DMS153 treated with DMSO at 0.1 percent for 48 hours (cell line): ENCODE measurements around the gene SLC4A2.

Source experiments
- DNase-seq: peaks from one replicate; lab custom pipeline; 2025; ENCODE audit not compliant: unreplicated experiment; lab: John Stamatoyannopoulos, UW

SLC4A2 gene

GRCh38 chr7:151079199-151079910 is 20.0 kb downstream of the SLC4A2 start:
- DNase-seq: no peak

DNA sequence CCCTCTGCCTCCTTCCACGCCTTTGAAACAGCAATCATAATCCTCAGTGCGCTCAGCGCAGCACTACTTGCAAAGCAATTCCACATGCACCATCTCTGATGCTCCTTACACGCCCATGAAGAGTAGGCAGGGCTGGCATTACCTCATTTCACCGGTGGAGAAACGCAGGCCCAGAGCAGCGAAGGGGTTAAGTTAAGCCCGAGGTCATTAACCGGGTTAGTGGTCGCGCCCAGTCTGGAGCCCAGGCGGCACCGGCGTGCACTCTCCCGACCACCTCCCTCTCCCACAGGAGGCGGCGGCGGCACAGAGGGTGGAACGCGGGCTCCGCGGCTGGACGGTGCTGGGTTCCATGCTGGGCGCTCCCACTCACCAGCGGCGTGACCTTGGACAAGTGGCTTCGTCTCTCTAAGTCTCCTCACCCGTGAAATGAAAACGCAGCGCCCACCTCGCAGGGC is 20.7 kb downstream of the SLC4A2 start:
- no peak for DNase-seq

GRCh38 chr7:151080522-151081169 is 21.3 kb downstream of the SLC4A2 start, which contains the start of gene FASTK:
Gene FASTK (minus strand): TSS chr7:151080809. CDS start chr7:151080766, 43 bp downstream.
- DNase-seq: peak; percentile 76

DNA sequence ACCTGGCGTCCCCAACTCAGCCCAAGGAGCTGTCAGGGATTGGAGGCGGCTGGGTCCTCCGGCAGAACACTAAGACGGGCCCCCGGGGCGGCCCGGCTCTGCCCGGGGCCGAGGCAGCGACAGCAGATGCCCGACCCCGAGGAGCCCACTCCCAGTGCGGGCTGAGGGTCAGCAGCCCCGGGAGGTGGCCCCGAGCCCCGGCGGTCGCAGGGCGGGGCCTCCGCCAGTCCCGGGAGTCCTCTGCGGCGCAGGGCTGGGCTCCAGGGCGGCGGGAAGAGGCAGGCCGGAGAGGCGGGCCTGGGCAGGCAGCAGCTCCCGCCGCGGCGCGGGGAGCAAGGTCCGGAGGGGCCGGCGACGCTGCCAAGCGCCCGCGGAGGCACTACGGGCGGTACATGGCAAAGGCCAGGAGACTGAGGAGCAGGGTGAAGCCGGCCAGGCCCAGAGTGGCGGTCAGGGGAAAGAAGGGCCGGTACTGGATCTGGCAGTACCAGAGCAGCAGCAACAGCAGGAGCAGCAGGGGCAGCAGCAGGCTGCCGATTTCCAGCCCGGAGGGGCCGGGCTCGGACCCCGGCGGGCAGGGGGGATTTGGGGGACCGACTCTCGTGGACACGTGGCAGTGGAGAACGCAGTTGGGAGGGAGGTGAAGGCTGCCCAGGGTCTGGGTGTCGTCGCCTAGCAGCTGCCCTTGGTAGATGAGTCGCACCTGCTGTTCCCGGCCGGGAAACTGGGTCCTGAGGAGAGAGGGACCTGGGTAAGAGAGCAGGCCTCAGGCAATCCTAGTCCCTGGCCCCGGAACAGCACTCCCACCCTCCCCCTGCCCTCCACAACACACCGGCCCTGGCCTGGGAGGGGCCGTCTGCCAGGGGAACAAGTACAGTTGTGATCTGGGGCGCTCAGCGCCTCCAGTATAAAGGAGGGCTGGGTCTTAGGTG is 22.0 kb downstream of the SLC4A2 start:
- DNase-seq: no peak

DNA sequence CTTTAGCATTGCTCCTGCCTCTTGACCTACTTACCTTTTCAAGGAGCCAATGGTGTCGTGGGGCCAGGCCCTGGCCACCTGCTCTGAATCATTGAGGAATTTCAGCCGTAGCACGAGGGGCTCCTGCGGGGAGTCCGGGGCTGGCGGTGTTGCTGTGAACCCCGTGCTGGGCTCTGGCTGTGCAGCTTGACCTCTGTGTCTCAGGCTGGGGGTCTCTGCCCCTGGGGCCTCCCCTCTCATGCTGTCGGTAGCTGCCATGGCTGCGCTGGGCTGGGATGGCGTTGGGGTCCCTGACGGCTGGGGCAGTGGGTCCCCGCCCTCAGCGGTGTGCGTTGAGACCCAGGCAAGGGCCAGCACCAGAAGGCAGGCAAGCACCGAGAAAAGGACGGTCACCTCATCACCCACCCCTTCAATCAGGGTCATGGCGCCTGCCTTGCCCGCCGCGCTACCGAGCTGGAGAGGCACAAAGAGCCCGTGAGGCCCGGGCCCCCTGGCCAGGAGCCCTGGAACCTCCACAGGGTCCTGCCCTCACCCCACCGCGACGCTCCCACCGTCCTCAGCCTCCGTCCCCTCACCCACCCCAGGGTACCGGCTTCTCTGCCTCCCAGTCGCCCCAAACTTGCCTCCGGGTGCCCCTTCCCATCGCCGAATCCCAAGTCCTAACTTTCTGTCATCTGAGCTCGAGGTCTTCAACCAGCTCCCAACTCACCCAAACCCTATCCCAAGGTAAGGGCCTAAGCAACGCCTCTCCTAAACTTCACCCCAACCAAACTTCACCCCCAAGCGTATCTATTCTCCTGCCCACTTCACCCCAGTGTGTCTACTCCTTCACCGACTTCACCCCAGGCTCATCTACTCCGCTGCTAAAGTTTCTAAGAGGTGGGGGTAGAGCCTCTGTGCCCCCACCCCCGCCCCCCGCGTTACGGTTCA is 23.0 kb downstream of the SLC4A2 start:
- DNase-seq: no peak

DNA sequence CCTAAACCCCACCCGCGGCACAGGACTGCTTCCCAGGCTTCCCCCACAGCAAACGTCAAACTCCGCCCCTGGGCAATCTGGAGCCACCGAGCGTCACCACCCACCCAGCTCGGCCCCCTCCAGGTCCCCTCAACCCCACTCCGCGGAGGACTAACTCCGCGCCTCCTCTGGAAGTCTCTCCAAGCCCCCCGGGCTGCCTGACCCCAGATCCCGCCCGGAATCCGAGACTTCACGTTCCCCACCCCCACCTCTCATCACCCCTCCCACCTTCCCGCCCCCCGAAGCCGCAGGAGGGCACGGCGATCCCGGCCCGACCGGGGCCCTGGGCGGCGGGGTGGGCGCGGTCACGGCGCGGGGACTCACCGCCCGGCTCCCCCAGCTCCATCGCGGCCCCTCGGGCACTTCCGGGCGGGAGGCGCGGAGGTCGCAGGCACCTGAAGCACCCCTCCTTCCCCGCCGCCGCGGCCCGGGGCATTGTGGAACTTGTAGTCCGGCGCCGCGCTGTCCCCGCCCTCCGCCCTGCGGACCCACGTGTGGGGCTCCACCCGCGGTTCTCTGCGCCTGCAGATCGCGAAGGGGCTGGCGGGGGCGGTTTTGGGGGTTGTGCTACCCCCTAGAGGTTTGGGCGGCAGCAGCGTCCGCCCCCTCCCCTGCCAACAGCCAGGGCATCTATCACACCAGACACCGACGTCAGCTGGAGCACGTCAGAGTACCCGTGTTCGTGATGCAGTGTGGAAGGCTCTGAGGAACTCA is 23.9 kb downstream of the SLC4A2 start, which contains the start of gene TMUB1:
TSS of gene TMUB1 (minus strand) at position 423 of the 753 bp plus-strand sequence. CDS start 930 bp downstream, outside the sequence.
- peak; percentile 29 for DNase-seq

GRCh38 chr7:151083824-151084160 is 24.4 kb downstream of the SLC4A2 start:
- DNase-seq: no peak

DNA sequence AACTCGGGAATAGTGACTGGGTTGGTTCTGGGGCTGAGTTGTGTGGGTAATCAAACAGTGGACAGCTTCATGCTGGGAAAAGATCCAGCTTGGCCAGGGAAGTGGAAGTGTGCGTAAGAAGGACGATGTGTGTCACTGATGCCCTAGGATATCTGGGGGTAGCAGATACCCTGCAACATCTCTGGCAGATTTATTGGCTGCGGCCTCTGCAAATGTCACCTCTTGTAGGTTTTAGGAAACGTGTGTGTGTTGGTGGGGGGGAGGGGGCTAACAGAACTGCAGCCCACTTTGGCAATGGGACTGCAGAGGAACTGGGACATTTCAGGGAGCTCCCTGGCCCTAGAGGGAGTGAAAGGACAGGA is 25.9 kb downstream of the SLC4A2 start:
- no peak for DNase-seq

DNA sequence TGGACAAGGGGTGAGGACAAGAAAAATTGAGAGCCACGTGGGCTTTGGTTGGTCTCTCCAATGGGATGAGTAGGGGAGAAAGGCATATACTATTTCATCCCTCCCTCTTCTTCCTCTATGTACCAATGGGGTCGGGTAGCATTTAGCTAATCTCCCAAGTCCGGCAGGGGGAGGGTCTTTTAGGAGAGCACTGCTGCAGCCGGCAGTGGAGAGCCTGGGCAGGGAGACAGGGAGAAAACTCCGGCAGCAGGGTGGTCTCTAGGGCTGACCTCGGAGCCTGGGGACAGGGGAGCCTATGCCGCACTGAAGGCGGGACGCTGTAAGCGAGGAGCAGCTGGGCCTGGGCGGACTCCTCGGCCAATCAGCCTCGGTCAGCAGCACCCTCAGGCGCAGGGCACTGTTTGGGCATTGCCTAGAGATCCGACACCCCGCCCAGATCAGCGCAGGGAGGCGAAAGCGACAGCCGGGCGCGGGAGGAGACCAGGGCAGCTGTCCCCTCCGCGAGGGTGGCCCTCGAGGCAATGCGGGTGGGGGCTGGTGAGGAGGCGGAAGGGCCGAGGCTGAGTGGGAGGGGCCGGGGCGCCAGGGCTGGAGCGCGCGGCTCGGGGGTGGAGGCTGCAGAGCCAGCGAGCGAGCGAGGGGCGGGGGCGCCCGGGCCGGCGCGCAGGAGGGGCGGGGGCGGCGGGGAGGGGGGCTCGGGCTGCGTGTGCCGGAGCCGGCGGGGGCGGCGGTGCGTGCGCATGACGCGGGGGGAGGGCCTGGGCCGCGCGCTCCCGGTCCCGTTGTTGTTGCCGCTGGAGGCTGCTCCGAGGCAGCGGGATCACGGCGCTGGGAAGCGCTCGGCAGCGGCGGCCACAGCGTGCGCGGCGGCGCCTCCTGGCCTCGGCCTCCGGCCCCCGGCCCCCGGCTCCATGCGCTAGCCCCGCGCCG is 26.6 kb downstream of the SLC4A2 start, which contains the start of gene AGAP3:
TSS of gene AGAP3 (plus strand) at position 785 of the 930 bp plus-strand sequence. CDS start 267 bp downstream, outside the sequence.
- peak; percentile 55 for DNase-seq

- no peak for DNase-seq
Measured at GRCh38 chr7:151086802-151087244, 27.4 kb downstream of the SLC4A2 start.

GRCh38 chr7:151087245-151088018 is 28.0 kb downstream of the SLC4A2 start:
- DNase-seq: no peak

DNA sequence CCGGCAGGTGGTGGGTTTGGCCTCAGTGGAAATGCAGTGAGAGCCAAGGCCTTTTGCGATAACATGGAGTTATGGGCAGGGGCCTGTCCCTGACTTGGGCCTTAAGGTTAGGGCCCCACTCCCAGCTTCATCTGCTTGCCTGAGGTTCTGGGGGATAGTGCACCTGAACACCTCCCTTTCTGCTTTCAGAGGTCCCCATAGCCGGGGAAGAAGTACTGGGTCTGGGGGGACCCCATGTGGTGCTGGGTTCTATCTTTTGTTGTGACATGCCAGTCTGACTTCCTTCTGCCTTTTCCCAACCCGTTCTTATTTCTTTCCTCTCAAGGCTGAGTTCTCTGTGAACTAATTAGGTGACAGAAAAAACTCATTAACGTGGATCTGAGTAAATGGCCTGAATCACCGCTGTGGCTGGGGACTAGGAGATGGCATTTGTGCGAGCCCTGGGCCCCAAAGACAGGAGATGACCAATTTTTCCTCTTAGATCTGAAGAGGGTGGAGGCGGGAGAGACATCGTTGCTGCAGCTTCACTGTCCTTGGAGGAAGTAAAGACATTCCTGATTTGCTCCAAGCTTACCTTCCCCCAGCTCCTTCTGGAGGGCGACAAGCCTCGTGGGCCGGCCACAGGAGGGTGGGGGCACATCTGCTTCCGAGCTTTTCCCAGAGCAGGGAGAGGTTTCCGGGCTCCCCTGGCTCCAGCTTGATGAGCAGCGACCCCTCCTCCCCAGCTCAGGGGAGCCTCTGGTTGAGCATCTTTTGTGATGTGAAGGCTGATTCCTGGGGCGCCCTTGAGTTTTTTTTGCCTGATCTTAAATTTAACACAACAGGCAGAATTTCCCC is 28.8 kb downstream of the SLC4A2 start:
- DNase-seq: no peak

DNA sequence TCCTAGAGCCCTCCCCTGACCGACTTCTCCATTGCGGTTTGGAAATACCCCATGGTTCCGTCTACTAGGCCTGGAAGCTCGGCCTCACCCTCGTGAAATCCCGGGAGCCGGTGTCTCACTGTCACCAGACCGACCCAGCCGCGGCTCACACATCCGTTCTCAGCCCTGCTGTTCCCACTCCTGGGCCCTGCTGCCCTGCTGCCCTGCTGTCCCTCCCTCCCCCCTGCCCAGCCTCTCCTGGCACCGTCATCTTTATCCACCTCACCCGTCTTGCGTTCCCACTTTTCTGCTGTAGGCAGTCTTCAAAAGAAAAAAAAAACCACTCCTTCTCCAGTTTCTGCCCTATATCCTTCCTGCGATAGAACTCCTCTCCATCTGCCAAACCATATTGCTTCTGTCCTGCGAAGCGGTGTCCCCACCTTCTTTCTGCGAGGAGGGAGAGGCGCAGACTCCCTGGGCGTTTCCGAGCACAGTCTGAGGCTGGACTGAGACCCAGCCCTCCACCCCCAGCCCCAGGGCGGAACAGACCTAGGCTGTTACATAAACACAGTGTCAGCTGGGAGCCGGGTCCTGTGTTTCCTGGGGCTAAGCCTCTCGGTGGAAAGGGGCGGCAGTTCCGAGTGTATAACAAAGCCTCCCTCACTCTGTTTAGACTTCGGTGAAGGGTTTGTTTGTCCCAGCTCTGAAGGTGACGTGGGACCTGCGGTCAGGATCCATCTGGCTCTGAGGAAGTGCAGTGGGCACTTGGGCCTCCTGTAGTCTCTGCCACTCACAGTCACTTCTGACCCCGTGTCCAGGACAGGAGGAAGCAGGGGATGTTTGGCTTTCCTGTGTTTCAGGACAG is 29.7 kb downstream of the SLC4A2 start:
- no peak for DNase-seq

DNA sequence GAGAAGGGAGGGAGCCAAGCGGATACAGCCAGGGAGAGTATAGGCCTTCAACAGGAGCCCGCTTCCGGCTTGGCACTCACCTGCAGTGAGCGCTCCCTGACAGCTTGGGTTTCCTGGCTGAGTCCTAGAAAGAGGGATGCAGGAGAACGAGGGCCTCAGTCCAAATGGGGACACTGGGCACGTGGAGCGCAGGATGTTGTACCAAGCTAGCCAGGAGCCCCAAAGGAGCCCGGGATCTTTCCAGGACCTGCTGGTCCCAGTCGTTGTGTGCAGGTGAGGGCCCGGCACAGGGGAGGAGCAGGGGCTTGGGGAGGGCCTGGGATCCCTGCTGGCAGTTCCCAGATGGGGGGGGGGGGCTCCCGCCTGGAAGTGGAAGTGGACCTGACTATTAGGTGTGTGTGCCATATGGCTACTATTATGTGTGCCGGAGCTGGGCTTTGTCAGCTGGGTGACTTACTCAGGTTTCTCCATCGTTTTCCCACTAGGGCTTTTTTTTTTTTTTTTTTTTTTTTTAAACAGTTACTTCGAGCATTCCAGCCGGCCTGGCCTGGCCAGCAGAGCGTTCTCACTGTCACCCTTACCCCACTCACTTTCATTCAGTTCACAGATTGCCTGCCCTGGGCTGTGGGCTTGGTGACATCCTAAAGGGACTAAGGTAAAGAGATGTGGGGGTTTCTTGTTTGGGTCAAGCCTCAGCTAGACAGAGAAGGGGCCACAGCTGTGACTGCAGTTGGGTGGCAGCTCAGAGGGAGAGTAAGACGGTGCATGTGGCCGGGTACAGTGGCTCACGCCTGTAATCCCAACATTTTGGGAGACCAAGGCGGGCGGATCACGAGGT is 30.7 kb downstream of the SLC4A2 start:
- DNase-seq: no peak

GRCh38 chr7:151091003-151091402 is 31.6 kb downstream of the SLC4A2 start:
- DNase-seq: no peak
